Measurements from ENCODE around the gene EEFSEC.

Gene EEFSEC

GRCh38 chr3:128402319-128402718 is 249.0 kb downstream of the EEFSEC start:
- no peak for DNase-seq

GRCh38 chr3:128402998-128403397 is 249.7 kb downstream of the EEFSEC start:
- DNase-seq: no peak

- DNase-seq: no peak
Observed at GRCh38 chr3:128404276-128405068, 251.2 kb downstream of the EEFSEC start.

- no peak for DNase-seq
Observed at GRCh38 chr3:128405554-128406277, 252.4 kb downstream of the EEFSEC start.

GRCh38 chr3:128407247-128407646 is 254.0 kb downstream of the EEFSEC start:
- no peak for DNase-seq

- no peak for DNase-seq
Observed at GRCh38 chr3:128408012-128408692, 254.9 kb downstream of the EEFSEC start.

GRCh38 chr3:128408693-128409623 is 255.7 kb downstream of the EEFSEC start:
- DNase-seq: no peak

- no peak for DNase-seq
Observed at GRCh38 chr3:128409624-128410581, 256.6 kb downstream of the EEFSEC start.

- DNase-seq: no peak
Observed at GRCh38 chr3:128410669-128411573, 257.6 kb downstream of the EEFSEC start.

GRCh38 chr3:128411574-128412064 is 258.3 kb downstream of the EEFSEC start:
- no peak for DNase-seq

- no peak for DNase-seq
Observed at GRCh38 chr3:128412180-128413002, 259.1 kb downstream of the EEFSEC start.

- no peak for DNase-seq
Observed at GRCh38 chr3:128413003-128413370, 259.7 kb downstream of the EEFSEC start.

- no peak for DNase-seq
Observed at GRCh38 chr3:128413413-128414205, 260.3 kb downstream of the EEFSEC start.

- no peak for DNase-seq
Observed at GRCh38 chr3:128415200-128415772, 262.0 kb downstream of the EEFSEC start.

- DNase-seq: no peak
Observed at GRCh38 chr3:128415773-128416577, 262.7 kb downstream of the EEFSEC start.

GRCh38 chr3:128416578-128417211 is 263.4 kb downstream of the EEFSEC start:
- no peak for DNase-seq

All from T-helper 9 cell (primary cell).